Measurements from ENCODE around the gene ATP10A.
"Not testable (repeated sequence)": the region's sequence is repeated elsewhere in the genome, so short reads cannot be mapped to it uniquely, and the experiment has no call there.

GRCh38 chr15:25758612-25759011, 104.5 kb downstream of the ATP10A start:
- TF ChIP-seq ETV1 (tag; conservative IDR thresholded peaks at IDR 0.05; ENCODE audit: low read depth); SMAD4 (CRISPR knock-in tag; conservative IDR thresholded peaks at IDR 0.05); RAD51 (IDR thresholded peaks at IDR 0.05; ENCODE audit: borderline replicate concordance, low read depth): not testable (repeated sequence)
